Jurkat, Clone E6-1 (cell line): ENCODE measurements around the gene XRCC4.

Source experiments
- DNase-seq: peaks from one replicate; pipeline ENCODE4 v3.0.0-alpha.2; 2011; ENCODE audit warnings: low read depth, low spot score
- H3K4me3 ChIP-seq: 2 replicates; pipeline ENCODE4 v1.5.1; 2011; ENCODE audit warnings: mild to moderate bottlenecking, low read length, control low read depth, moderate library complexity

XRCC4 gene

GRCh38 chr5:83394190-83394589, 316.8 kb downstream of the XRCC4 start:
- no peak overlapping the region for H3K4me3 ChIP-seq
- DNase-seq: no peak

DNA sequence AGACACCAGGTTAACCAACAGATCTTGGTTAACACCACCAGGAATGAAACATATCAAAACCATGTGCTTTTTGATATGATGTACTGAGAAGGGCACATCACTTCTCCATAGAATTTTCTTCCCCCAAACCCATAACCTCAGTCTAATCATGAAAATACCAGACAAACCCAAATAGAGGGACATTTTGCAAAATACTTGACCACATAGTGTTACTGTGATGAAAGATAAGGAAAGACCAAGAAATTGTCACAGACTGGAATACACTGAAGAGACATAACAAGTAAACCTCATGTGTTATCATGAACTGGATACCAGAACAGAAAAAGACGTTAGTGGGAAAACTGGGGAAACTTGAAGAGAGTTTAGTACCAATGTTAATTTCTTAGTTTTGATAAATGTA, 319.3 kb downstream of the XRCC4 start:
- DNase-seq: no peak
- H3K4me3 ChIP-seq: no peak overlapping the region

DNA sequence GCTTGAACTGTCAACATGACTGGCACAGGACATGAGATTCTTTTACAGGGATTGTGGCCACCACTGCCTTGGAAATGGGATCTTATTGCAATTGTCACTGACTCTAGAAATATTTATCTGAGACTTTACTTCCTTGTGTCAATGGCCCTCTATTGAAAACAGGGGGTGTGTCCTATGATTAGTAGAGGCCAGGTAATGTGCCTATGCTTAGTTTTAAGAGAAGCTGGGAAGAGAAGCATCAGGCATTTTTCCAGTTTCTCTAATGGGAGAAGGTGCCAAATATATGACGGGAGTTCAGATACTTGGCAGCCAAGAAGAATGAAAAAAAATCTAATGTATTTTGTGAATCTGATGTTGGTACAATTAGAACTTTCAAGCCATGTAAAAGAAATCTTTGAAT, 320.3 kb downstream of the XRCC4 start:
- DNase-seq: no peak
- H3K4me3 ChIP-seq: no peak overlapping the region

DNA sequence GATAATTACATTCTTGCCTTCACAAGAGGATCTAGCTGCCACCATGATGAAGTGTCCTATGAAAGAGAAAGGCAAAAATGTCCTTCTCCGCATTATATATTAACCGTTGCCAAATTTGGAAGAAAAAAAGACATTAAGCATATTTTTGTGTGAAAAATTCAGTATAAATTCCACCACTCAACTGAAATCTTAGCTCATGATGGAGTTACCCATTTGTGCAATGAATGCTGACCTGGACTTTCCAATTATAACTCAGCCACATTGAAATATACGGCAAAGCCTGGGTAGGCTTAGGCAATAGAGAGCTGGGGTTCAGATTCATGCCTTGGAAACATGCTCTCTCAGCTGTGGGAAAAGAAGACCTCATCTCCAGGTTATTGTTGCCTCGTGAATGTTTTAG, 322.9 kb downstream of the XRCC4 start:
- H3K4me3 ChIP-seq: no peak overlapping the region
- DNase-seq: no peak

DNA sequence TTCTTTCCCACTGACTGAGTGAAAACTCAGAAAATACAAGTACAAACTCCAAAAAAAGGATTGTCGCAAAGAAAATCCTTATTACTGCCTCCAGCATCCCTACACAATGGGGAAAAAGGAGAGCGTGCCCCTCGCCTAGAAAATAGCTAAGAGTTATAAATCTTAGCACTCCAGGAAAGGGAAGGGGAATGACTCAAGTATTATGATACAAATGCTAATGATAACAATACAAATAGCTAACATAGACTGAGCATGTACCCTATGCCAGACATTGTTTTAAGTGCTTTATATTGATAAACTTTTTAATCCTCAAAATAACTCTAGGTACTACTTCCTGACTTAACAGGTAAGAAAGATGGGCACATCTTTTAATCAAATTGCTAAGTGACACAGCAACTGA, 323.4 kb downstream of the XRCC4 start:
- no peak overlapping the region for H3K4me3 ChIP-seq
- no peak for DNase-seq

DNA sequence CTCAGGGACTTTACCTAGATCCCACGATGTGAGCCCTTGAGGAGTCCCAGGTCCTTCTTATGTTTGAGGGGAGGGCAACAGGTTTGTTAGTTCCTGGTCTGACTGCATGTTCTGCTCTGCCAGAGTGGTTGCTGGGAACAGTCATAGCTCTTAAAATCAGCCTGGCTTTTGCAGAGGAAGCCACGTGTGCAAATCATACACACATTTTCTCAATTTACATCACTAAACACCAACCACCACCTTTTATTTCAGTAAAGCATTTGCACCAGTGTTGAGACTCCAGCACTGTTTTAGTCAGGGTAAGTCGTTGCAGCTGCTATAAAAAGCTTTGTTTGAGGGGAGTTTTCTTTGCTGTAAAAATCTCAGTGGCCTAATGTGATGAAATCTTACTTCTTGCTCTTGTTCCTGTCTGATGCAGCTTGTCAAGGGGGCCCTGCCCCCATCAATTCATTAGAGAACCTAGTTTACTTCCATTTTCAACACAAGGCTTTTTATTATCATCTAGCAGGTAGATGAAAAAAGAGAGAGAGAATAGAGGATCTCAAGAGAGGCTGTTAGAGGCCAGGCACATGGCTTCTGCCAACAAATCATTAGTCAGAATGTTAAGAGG, 323.9 kb downstream of the XRCC4 start:
- no peak overlapping the region for H3K4me3 ChIP-seq
- no peak for DNase-seq

- no peak for DNase-seq
Measured at GRCh38 chr5:83401775-83402174, 324.4 kb downstream of the XRCC4 start.

More at GRCh38 chr5:83401775-83402174, 324.4 kb downstream of the XRCC4 start:
- H3K4me3 ChIP-seq: no peak overlapping the region
